AML-193 (cell line): ENCODE measurements around the gene PARVB.
A peak's percentile ranks its signal among the peaks of the same experiment; 100 is the strongest.

Source experiments
- DNase-seq, 2 experiments: peaks; one replicate each; lab custom pipeline; 2025; lab: John Stamatoyannopoulos, UW

The PARVB gene

GRCh38 chr22:44024288-44024921 is at the start of gene PARVB:
Gene PARVB (plus strand): TSS chr22:44024302. CDS start chr22:44024340, 38 bp downstream.
- peak; percentile 6 to 16 for DNase-seq

- no peak for DNase-seq
Measured at GRCh38 chr22:43975041-43975440, 49.1 kb upstream of the PARVB start.

- DNase-seq, result no peak
Measured at GRCh38 chr22:43976861-43977795, 47.0 kb upstream of the PARVB start.

- DNase-seq, result no peak
Measured at GRCh38 chr22:43978558-43978957, 45.5 kb upstream of the PARVB start.

GRCh38 chr22:43980579-43980978 is 43.5 kb upstream of the PARVB start:
- no peak for DNase-seq

- no peak for DNase-seq
Measured at GRCh38 chr22:43980996-43981395, 43.1 kb upstream of the PARVB start.

GRCh38 chr22:43983808-43984207 is 40.3 kb upstream of the PARVB start:
- no peak for DNase-seq

- no peak for DNase-seq
Measured at GRCh38 chr22:43985532-43985931, 38.6 kb upstream of the PARVB start.

GRCh38 chr22:43988116-43988820 is 35.8 kb upstream of the PARVB start:
- DNase-seq, result no peak

GRCh38 chr22:43988960-43989359 is 35.1 kb upstream of the PARVB start:
- no peak for DNase-seq

- no peak for DNase-seq
Measured at GRCh38 chr22:43990044-43990443, 34.1 kb upstream of the PARVB start.

GRCh38 chr22:43991316-43992020 is 32.6 kb upstream of the PARVB start:
- no peak for DNase-seq

GRCh38 chr22:43992331-43992821 is 31.7 kb upstream of the PARVB start:
- DNase-seq, result no peak

GRCh38 chr22:43993072-43993760 is 30.9 kb upstream of the PARVB start:
- DNase-seq, result peak; percentile 12 to 47

- no peak for DNase-seq
Measured at GRCh38 chr22:43994006-43994405, 30.1 kb upstream of the PARVB start.

- no peak for DNase-seq
Measured at GRCh38 chr22:43994416-43994815, 29.7 kb upstream of the PARVB start.

- no peak for DNase-seq
Measured at GRCh38 chr22:43995057-43995685, 28.9 kb upstream of the PARVB start.

GRCh38 chr22:43995798-43996169 is 28.3 kb upstream of the PARVB start:
- DNase-seq, result no peak

- no peak for DNase-seq
Measured at GRCh38 chr22:43996170-43996980, 27.7 kb upstream of the PARVB start.

- no peak for DNase-seq
Measured at GRCh38 chr22:43996981-43997265, 27.2 kb upstream of the PARVB start.
